ENCODE measurements around the gene RAB11FIP2.

RAB11FIP2 gene

GRCh38 chr10:118058371-118058770 lies 11.6 kb upstream of the RAB11FIP2 start:
- Histone ChIP-seq H3K4me1 (ENCODE audit: control insufficient read depth, insufficient read depth, low read length) (no peaks in the 10 kb centered on the region), H3K36me3 (ENCODE audit: control insufficient read depth in 2 of 2, insufficient read depth in 1 of 2, low read length in 2 of 2) (no peaks in the 10 kb centered on the region), H3K4me3 (ENCODE audit: low read depth, low read length) (no peak overlapping the region), H3K9me3 (ENCODE audit: control insufficient read depth, insufficient read depth, low read depth, low read length) (no peaks in the 10 kb centered on the region), H3K27ac (ENCODE audit: extremely low read depth, low read depth, low read length) (no peak overlapping the region)
- ChIA-PET CTCF (no interaction called here), POLR2A (no interaction called here)
- no peak for TF ChIP-seq ZNF530 (tag by site-specific recombination; IDR thresholded peaks at IDR 0.05; ENCODE audit: low read depth)
- TF ChIP-seq ZNF747 (tag by site-specific recombination; IDR thresholded peaks at IDR 0.05) = no peak
- TF ChIP-seq ZNF677 (tag by site-specific recombination; IDR thresholded peaks at IDR 0.05) = no peak
- no peak for TF ChIP-seq ZNF776 (tag by site-specific recombination; IDR thresholded peaks at IDR 0.05; ENCODE audit: borderline replicate concordance)
- no peak for TF ChIP-seq ZBTB11 (tag by site-specific recombination; conservative IDR thresholded peaks at IDR 0.05; ENCODE audit: low read depth)
- no peak for TF ChIP-seq ZNF785 (tag by site-specific recombination; IDR thresholded peaks at IDR 0.05)

- H3K9me3 ChIP-seq (ENCODE audit: control insufficient read depth, insufficient read depth, low read depth, low read length) = no peaks in the 10 kb centered on the region
- no peak overlapping the region for H3K27ac ChIP-seq (ENCODE audit: extremely low read depth, low read depth, low read length)
- H3K36me3 ChIP-seq (ENCODE audit: control insufficient read depth in 2 of 2, insufficient read depth in 1 of 2, low read length in 2 of 2) = no peaks in the 10 kb centered on the region
- TF ChIP-seq ZBTB26 (tag by site-specific recombination; optimal IDR thresholded peaks at IDR 0.05) (no peak), ZNF777 (tag by site-specific recombination; IDR thresholded peaks at IDR 0.05; ENCODE audit: borderline replicate concordance) (no peak), ZNF664 (tag by site-specific recombination; IDR thresholded peaks at IDR 0.05) (no peak), BCL11A (tag by site-specific recombination; IDR thresholded peaks at IDR 0.05; ENCODE audit: low read depth) (no peak), ZBTB10 (tag by site-specific recombination; IDR thresholded peaks at IDR 0.05) (no peak), ZNF114 (tag by site-specific recombination; IDR thresholded peaks at IDR 0.05) (no peak), ZNF426 (tag by site-specific recombination; IDR thresholded peaks at IDR 0.05) (no peak), PRDM1 (tag by site-specific recombination; IDR thresholded peaks at IDR 0.05) (no peak), ZNF555 (tag by site-specific recombination; conservative IDR thresholded peaks at IDR 0.05) (no peak), ZNF473 (tag by site-specific recombination; IDR thresholded peaks at IDR 0.05) (no peak), ZFP69B (tag by site-specific recombination; IDR thresholded peaks at IDR 0.05) (no peak)
- CTCF ChIA-PET = no interaction called here
- H3K4me3 ChIP-seq (ENCODE audit: low read depth, low read length) = no peak overlapping the region
- H3K4me1 ChIP-seq (ENCODE audit: control insufficient read depth, insufficient read depth, low read length) = no peaks in the 10 kb centered on the region
- POLR2A ChIA-PET = no interaction called here
Measured at GRCh38 chr10:118057361-118057760, 10.6 kb upstream of the RAB11FIP2 start.
